OCI-LY3 (cell line): Measurements from ENCODE around the gene WDFY4.

Source experiments
- CTCF ChIP-seq: fragments of 200-600, 300-600 bp; sonication (generic); IDR thresholded peaks from 2 replicates; pipeline ENCODE4 v1.5.1; 2014; ENCODE audit warnings: antibody characterized with exemption, low read length, low read depth
- EZH2phosphoT487 ChIP-seq: fragments of 200-600 bp; shearing (Covaris generic); IDR thresholded peaks from 2 replicates; pipeline ENCODE4 v1.6.1; 2018; ENCODE audit warnings: antibody characterized with exemption, mixed run types, low read depth

DNA sequence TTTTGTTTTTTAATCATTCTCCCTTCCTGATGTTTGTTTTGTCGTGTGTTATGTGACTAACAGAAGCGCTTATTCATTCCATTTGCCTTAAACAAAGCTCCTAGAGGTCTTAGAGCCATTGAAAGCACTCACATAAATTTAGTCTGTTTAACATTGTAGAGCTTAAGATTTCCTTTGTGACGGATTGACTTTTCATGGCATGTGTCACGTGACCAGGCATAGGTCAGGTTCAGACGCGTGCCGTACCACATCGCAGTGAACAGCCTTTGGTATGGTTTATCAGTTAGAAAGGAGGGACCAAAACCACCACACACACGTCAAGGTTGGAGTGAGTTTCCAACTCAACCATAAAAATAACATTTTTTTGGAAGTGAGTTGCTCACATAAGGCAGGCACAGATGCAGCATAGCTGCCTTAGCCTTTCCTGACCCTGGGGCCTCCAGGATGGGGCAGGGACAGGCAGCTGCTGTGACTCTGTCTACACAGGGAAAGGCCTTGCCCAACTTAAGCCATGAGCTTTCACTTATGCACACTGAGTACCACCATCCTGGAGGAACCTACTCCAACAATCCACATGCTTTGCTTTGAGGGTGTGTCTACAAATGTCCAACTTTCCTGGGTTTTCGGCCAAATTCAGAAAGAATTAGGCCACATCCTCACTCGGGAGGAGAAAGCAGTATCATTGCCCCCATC is 55.5 kb downstream of the WDFY4 start:
- TF ChIP-seq CTCF (no peak), EZH2phosphoT487 (no peak)
